ENCODE measurements around the gene SMCO3. TPM values are rescaled to one million over a fixed set of nuclear protein-coding genes. Genes with fewer than 3 reads are reported as not detected.

SMCO3 gene
- total and polyA plus RNA-seq, 2 donors (not counting 1 experiment from before 2014, with no cell fraction given) = not detected

- H3K4me3 ChIP-seq (ENCODE audit: control extremely low read depth in 1 of 5, extremely low read depth in 1 of 5, insufficient read depth in 1 of 5, low read depth in 2 of 5, low read length in 4 of 5) = no peak overlapping the region
- intact Hi-C loops (cut with micrococcal nuclease) = no loop called here
- peaks cover 2% of the 10 kb centered on the region for H3K4me1 Mint-ChIP-seq
- no peaks in the 10 kb centered on the region for H3K9me3 Mint-ChIP-seq (ENCODE audit: insufficient read depth)
- ChIA-PET CTCF (no interaction called here), POLR2A (interaction anchor here (0.6 to 0.8 kb wide), 2 partner anchors 15 to 421 kb away, joined by 3 to 6 read pairs; a partner anchor contains a TSS)
- no peak overlapping the region for H2AFZ ChIP-seq (ENCODE audit: insufficient read depth, low read depth, low read length, poor library complexity, severe bottlenecking)
- H3K27ac ChIP-seq (ENCODE audit: low read length in 2 of 2) = no peak overlapping the region
- no peak overlapping the region for H3K4me3 Mint-ChIP-seq
- no peaks in the 10 kb centered on the region for H4K20me1 ChIP-seq (ENCODE audit: control insufficient read depth, insufficient read depth, low read length, poor library complexity, severe bottlenecking)
- ATAC-seq (ENCODE audit: low read depth) (no peak), DNase-seq (no peak)
- H3K4me1 ChIP-seq (ENCODE audit: control insufficient read depth in 2 of 2, insufficient read depth in 2 of 2, low read length in 2 of 2) = no peaks in the 10 kb centered on the region
- H3K79me2 ChIP-seq (ENCODE audit: control insufficient read depth, insufficient read depth, low read length) = no peaks in the 10 kb centered on the region
- peaks cover 24 to 48% of the 10 kb centered on the region in 2 experiments for H3K36me3 ChIP-seq (replicated peaks in 1 of 2; ENCODE audit: control extremely low read depth in 1 of 2, control insufficient read depth in 1 of 2, extremely low read depth in 1 of 2, insufficient read depth in 2 of 2, low read length in 1 of 2)
- H3K9ac ChIP-seq (ENCODE audit: low read length) = no peak overlapping the region
- no peak overlapping the region for H3K27ac Mint-ChIP-seq
- no peak for TF ChIP-seq CTCF (IDR thresholded peaks at IDR 0.05)
- no peak for TF ChIP-seq EZH2 (IDR thresholded peaks at IDR 0.05; ENCODE audit: borderline replicate concordance, insufficient read depth, low read depth, low read length, poor library complexity, severe bottlenecking)
- H3K27me3 Mint-ChIP-seq = no peaks in the 10 kb centered on the region
- no peak overlapping the region for H3K4me2 ChIP-seq (replicated peaks; ENCODE audit: low read depth, low read length, poor library complexity, severe bottlenecking)
- H3K9me3 ChIP-seq (ENCODE audit: control extremely low read depth in 1 of 3, control insufficient read depth in 2 of 3, insufficient read depth in 1 of 3, low read length in 2 of 3) = no peaks in the 10 kb centered on the region
- no peaks in the 10 kb centered on the region for H3K27me3 ChIP-seq (replicated peaks in 1 of 4; ENCODE audit: control extremely low read depth in 1 of 4, control insufficient read depth in 3 of 4, insufficient read depth in 4 of 4, low read length in 3 of 4)
- 100% methylated on average over 2 of the region's 3 CpGs for WGBS (ENCODE audit: insufficient coverage)
Measured at GRCh38 chr12:14785568-14785967, 28.4 kb downstream of the SMCO3 start.

DNA sequence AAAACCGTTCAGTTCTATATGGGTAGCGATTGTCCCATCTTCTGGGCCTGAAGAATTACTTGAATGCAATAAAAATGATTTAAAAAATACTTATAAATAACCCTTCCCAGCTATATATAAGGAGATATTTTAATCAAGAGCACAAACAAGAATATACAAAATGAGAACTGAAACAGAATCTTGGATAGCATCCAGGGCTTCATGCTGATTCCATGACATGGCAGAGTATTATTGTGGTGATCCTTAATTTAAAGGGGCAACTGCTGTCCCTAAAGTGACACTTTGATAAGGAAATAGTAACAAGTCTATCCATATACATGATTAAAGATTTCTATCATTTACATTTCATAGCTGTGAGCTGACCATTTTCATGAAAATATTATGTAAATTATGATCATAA is 29.5 kb downstream of the SMCO3 start:
- Mint-ChIP-seq H3K4me1 (peaks cover 2% of the 10 kb centered on the region), H3K9me3 (ENCODE audit: insufficient read depth) (no peaks in the 10 kb centered on the region), H3K27ac (no peak overlapping the region), H3K27me3 (no peaks in the 10 kb centered on the region), H3K4me3 (no peak overlapping the region)
- ATAC-seq (ENCODE audit: low read depth) = no peak
- Histone ChIP-seq H3K9ac (ENCODE audit: low read length) (no peak overlapping the region), H4K20me1 (ENCODE audit: control insufficient read depth, insufficient read depth, low read length, poor library complexity, severe bottlenecking) (no peaks in the 10 kb centered on the region), H2AFZ (ENCODE audit: insufficient read depth, low read depth, low read length, poor library complexity, severe bottlenecking) (no peak overlapping the region), H3K36me3 (replicated peaks in 1 of 2; ENCODE audit: control extremely low read depth in 1 of 2, control insufficient read depth in 1 of 2, extremely low read depth in 1 of 2, insufficient read depth in 2 of 2, low read length in 1 of 2) (peaks cover 19 to 37% of the 10 kb centered on the region in 2 experiments), H3K9me3 (ENCODE audit: control extremely low read depth in 1 of 3, control insufficient read depth in 2 of 3, insufficient read depth in 1 of 3, low read length in 2 of 3) (no peaks in the 10 kb centered on the region), H3K79me2 (ENCODE audit: control insufficient read depth, insufficient read depth, low read length) (no peaks in the 10 kb centered on the region), H3K4me2 (replicated peaks; ENCODE audit: low read depth, low read length, poor library complexity, severe bottlenecking) (no peak overlapping the region), H3K4me1 (ENCODE audit: control insufficient read depth in 2 of 2, insufficient read depth in 2 of 2, low read length in 2 of 2) (no peaks in the 10 kb centered on the region), H3K27ac (ENCODE audit: low read length in 2 of 2) (no peak overlapping the region), H3K27me3 (replicated peaks in 1 of 4; ENCODE audit: control extremely low read depth in 1 of 4, control insufficient read depth in 3 of 4, insufficient read depth in 4 of 4, low read length in 3 of 4) (no peaks in the 10 kb centered on the region), H3K4me3 (ENCODE audit: control extremely low read depth in 1 of 5, extremely low read depth in 1 of 5, insufficient read depth in 1 of 5, low read depth in 2 of 5, low read length in 4 of 5) (no peak overlapping the region)
- WGBS (ENCODE audit: insufficient coverage) = no CpG with 5 or more reads among the region's 2 CpGs
- POLR2A ChIA-PET = no interaction called here
- intact Hi-C loops (cut with micrococcal nuclease) = no loop called here
- no peak for DNase-seq
- CTCF ChIA-PET = interaction anchor here (0.9 to 1.7 kb wide), 3 partner anchors 9 to 62 kb away, joined by 3 to 7 read pairs (median 3); no protein-coding TSS in a partner anchor
- TF ChIP-seq CTCF (IDR thresholded peaks at IDR 0.05) = no peak
- no peak for TF ChIP-seq EZH2 (IDR thresholded peaks at IDR 0.05; ENCODE audit: borderline replicate concordance, insufficient read depth, low read depth, low read length, poor library complexity, severe bottlenecking)
